Neuronal stem cell (in vitro differentiated cells): ENCODE results near the gene PTTG1IP2.

Experiments
- DNase-seq: peaks from one replicate; pipeline ENCODE4 v3.0.0-alpha.2; 2013; ENCODE audit warnings: low spot score
- H2AFZ ChIP-seq: one replicate; pipeline ENCODE4 v1.6.1; 2013; ENCODE audit warnings: mild to moderate bottlenecking, low read length, inconsistent platforms
- H2AK5ac ChIP-seq: 2 replicates; pipeline ENCODE4 v1.6.1; 2013; ENCODE audit warnings: low read depth, mild to moderate bottlenecking, inconsistent platforms, low read length, moderate library complexity, mixed read lengths
- H2BK120ac ChIP-seq: 2 replicates; pipeline ENCODE4 v1.6.1; 2013; ENCODE audit warnings: low read depth, mild to moderate bottlenecking, inconsistent platforms, low read length, moderate library complexity, mixed read lengths
- H2BK12ac ChIP-seq: one replicate; pipeline ENCODE4 v1.6.1; 2013; ENCODE audit warnings: low read length, inconsistent platforms
- H2BK15ac ChIP-seq: 2 replicates; pipeline ENCODE4 v1.6.1; 2013; ENCODE audit warnings: mild to moderate bottlenecking, low read length, inconsistent platforms, mixed read lengths
- H2BK5ac ChIP-seq: one replicate; pipeline ENCODE4 v1.6.1; 2013; ENCODE audit warnings: inconsistent platforms, mild to moderate bottlenecking, low read length, moderate library complexity
- H3K14ac ChIP-seq: one replicate; pipeline ENCODE4 v1.6.1; 2013; ENCODE audit warnings: low read length, inconsistent platforms
- H3K18ac ChIP-seq: 2 replicates; pipeline ENCODE4 v1.6.1; 2013; ENCODE audit warnings: low read length, inconsistent platforms
- H3K23ac ChIP-seq: 2 replicates; pipeline ENCODE4 v1.6.1; 2013; ENCODE audit warnings: low read depth, mild to moderate bottlenecking, mixed read lengths, low read length, inconsistent platforms; ENCODE audit not compliant: poor library complexity
- H3K27ac ChIP-seq: replicated peaks from 3 replicates; pipeline ENCODE4 v1.5.1; 2013; ENCODE audit warnings: low read length, inconsistent platforms
- H3K27me3 ChIP-seq, 3 experiments: 2 replicates each; pipeline ENCODE4 v1.6.1; 2013; ENCODE audit warnings: low read length in 3 of 3, mild to moderate bottlenecking in 2 of 3, inconsistent platforms in 1 of 3, low read depth in 1 of 3, mixed read lengths in 1 of 3, moderate library complexity in 1 of 3; ENCODE audit not compliant: control insufficient read depth in 3 of 3, insufficient read depth in 3 of 3
- H3K36me3 ChIP-seq, 2 donors: replicated peaks in 1 of 2; 2 replicates each; pipeline ENCODE4 v1.6.1; 2013; ENCODE audit warnings: low read length in 2 of 2; ENCODE audit not compliant: control insufficient read depth in 2 of 2, insufficient read depth in 2 of 2
- H3K4ac ChIP-seq: 2 replicates; pipeline ENCODE4 v1.6.1; 2013; ENCODE audit warnings: inconsistent platforms, mild to moderate bottlenecking, low read length, moderate library complexity
- H3K4me1 ChIP-seq, 2 donors: 1 replicate in 1 of 2; 2 replicates in 1 of 2; pipeline ENCODE4 v1.6.1; 2013; ENCODE audit warnings: low read length in 2 of 2, low read depth in 1 of 2; ENCODE audit not compliant: control insufficient read depth in 2 of 2, insufficient read depth in 1 of 2
- H3K4me2 ChIP-seq: one replicate; pipeline ENCODE4 v1.6.1; 2013; ENCODE audit warnings: mild to moderate bottlenecking, low read length, inconsistent platforms; ENCODE audit not compliant: insufficient read depth, poor library complexity, severe bottlenecking
- H3K4me3 ChIP-seq, 2 donors: 2 replicates each; pipeline ENCODE4 v1.5.1; 2013; ENCODE audit warnings: low read length in 2 of 2, mild to moderate bottlenecking in 2 of 2, inconsistent platforms in 1 of 2, moderate library complexity in 1 of 2
- H3K79me1 ChIP-seq: one replicate; pipeline ENCODE4 v1.6.1; 2013; ENCODE audit warnings: low read depth, mild to moderate bottlenecking, inconsistent platforms, low read length, moderate library complexity
- H3K9ac ChIP-seq: one replicate; pipeline ENCODE4 v1.6.1; 2013; ENCODE audit warnings: mild to moderate bottlenecking, low read depth, low read length, inconsistent platforms; ENCODE audit not compliant: poor library complexity
- H3K9me3 ChIP-seq, 2 donors: replicated peaks in 1 of 2; 2 replicates each; pipeline versions ENCODE3 to v1.6.1; 2013; ENCODE audit warnings: low read length in 2 of 2, mild to moderate bottlenecking in 2 of 2, inconsistent platforms in 1 of 2, low read depth in 1 of 2, mixed read lengths in 1 of 2, moderate library complexity in 1 of 2; ENCODE audit not compliant: control insufficient read depth in 2 of 2, insufficient read depth in 1 of 2
- H4K8ac ChIP-seq: one replicate; pipeline ENCODE4 v1.6.1; 2013; ENCODE audit warnings: low read depth, mild to moderate bottlenecking, inconsistent platforms, low read length, moderate library complexity
- H4K91ac ChIP-seq: one replicate; pipeline ENCODE4 v1.6.1; 2013; ENCODE audit warnings: low read length, low read depth, mild to moderate bottlenecking, inconsistent platforms; ENCODE audit not compliant: poor library complexity
- WGBS, 2 donors: extraction: QIAGEN DNeasy Blood & Tissue Kit; methylation state at CpG; one replicate each; pipeline ENCODE4 v1.1.7; 2013; ENCODE audit warnings: missing lambda C conversion rate in 2 of 2, mixed read lengths in 1 of 2; ENCODE audit not compliant: insufficient read length in 2 of 2, insufficient replicate concordance in 1 of 2; ENCODE audit errors: extremely low coverage in 2 of 2; 5-methylcytosine and 5-hydroxymethylcytosine counted together

Gene PTTG1IP2

GRCh38 chr7:90446137-90446899, 23.1 kb upstream of the PTTG1IP2 start:
- Histone ChIP-seq H3K18ac (no peak overlapping the region), H2AK5ac (no peak overlapping the region), H3K23ac (no peak overlapping the region), H3K36me3 (no peaks in the 10 kb centered on the region), H3K4ac (no peak overlapping the region), H2BK12ac (no peak overlapping the region), H3K9me3 (no peaks in the 10 kb centered on the region), H3K4me2 (no peak overlapping the region), H2BK5ac (no peak overlapping the region), H3K14ac (no peak overlapping the region), H3K27me3 (no peaks in the 10 kb centered on the region), H3K4me1 (no peaks in the 10 kb centered on the region), H2AFZ (peak overlapping the region; percentile 33), H2BK120ac (no peak overlapping the region), H3K79me1 (no peaks in the 10 kb centered on the region), H4K91ac (no peak overlapping the region), H3K4me3 (no peak overlapping the region), H3K27ac (no peak overlapping the region), H2BK15ac (no peak overlapping the region), H4K8ac (no peak overlapping the region), H3K9ac (no peak overlapping the region)
- no peak for DNase-seq
- WGBS, 2 donors = no CpG with 5 or more reads among the region's 4 CpGs

GRCh38 chr7:90453259-90453891, 16.1 kb upstream of the PTTG1IP2 start:
- Histone ChIP-seq H3K18ac (no peak overlapping the region), H3K4me1 (no peaks in the 10 kb centered on the region), H2BK15ac (no peak overlapping the region), H3K23ac (no peak overlapping the region), H3K9me3 (no peaks in the 10 kb centered on the region), H3K4me2 (no peak overlapping the region), H2AK5ac (no peak overlapping the region), H3K79me1 (no peaks in the 10 kb centered on the region), H3K27me3 (no peaks in the 10 kb centered on the region), H2BK12ac (no peak overlapping the region), H3K4me3 (no peak overlapping the region), H3K4ac (no peak overlapping the region), H4K91ac (no peak overlapping the region), H2BK5ac (no peak overlapping the region), H3K14ac (no peak overlapping the region), H4K8ac (no peak overlapping the region), H3K36me3 (no peaks in the 10 kb centered on the region), H3K27ac (no peak overlapping the region), H2BK120ac (no peak overlapping the region), H2AFZ (no peak overlapping the region), H3K9ac (no peak overlapping the region)
- no peak for DNase-seq

- Histone ChIP-seq H2BK5ac (no peak overlapping the region), H2AFZ (no peak overlapping the region)
- no peak for DNase-seq
Observed at GRCh38 chr7:90453931-90454330, 15.5 kb upstream of the PTTG1IP2 start.

GRCh38 chr7:90455163-90456030, 14.0 kb upstream of the PTTG1IP2 start:
- Histone ChIP-seq H2BK12ac (no peak overlapping the region), H3K18ac (no peak overlapping the region), H4K91ac (no peak overlapping the region), H3K23ac (no peak overlapping the region), H2AK5ac (no peak overlapping the region), H3K9ac (no peak overlapping the region), H2BK15ac (no peak overlapping the region), H3K4me3 (no peak overlapping the region), H3K79me1 (no peaks in the 10 kb centered on the region), H3K4ac (no peak overlapping the region), H3K4me1 (no peaks in the 10 kb centered on the region), H2AFZ (peak overlapping the region; percentile 82), H2BK5ac (no peak overlapping the region), H3K4me2 (no peak overlapping the region), H2BK120ac (no peak overlapping the region), H4K8ac (no peak overlapping the region), H3K9me3 (no peaks in the 10 kb centered on the region), H3K14ac (no peak overlapping the region), H3K36me3 (no peaks in the 10 kb centered on the region), H3K27me3 (no peaks in the 10 kb centered on the region), H3K27ac (no peak overlapping the region)
- WGBS, 2 donors = no CpG with 5 or more reads among the region's 6 CpGs
- DNase-seq = peak; percentile 17

More at GRCh38 chr7:90453931-90454330, 15.5 kb upstream of the PTTG1IP2 start:
- H2BK15ac ChIP-seq = no peak overlapping the region
- H4K8ac ChIP-seq = no peak overlapping the region
- H3K4me3 ChIP-seq = no peak overlapping the region
- no peak overlapping the region for H3K23ac ChIP-seq
- H2BK12ac ChIP-seq = no peak overlapping the region
- H3K79me1 ChIP-seq = no peaks in the 10 kb centered on the region
- H3K9ac ChIP-seq = no peak overlapping the region
- H3K18ac ChIP-seq = no peak overlapping the region
- no peak overlapping the region for H3K27ac ChIP-seq
- H3K36me3 ChIP-seq = no peaks in the 10 kb centered on the region
- no peak overlapping the region for H3K14ac ChIP-seq
- H3K9me3 ChIP-seq = no peaks in the 10 kb centered on the region
- WGBS, 2 donors = no CpG with 5 or more reads among the region's 1 CpG
- no peaks in the 10 kb centered on the region for H3K4me1 ChIP-seq
- H4K91ac ChIP-seq = no peak overlapping the region
- no peak overlapping the region for H2AK5ac ChIP-seq
- no peak overlapping the region for H3K4me2 ChIP-seq
- no peaks in the 10 kb centered on the region for H3K27me3 ChIP-seq
- no peak overlapping the region for H2BK120ac ChIP-seq
- no peak overlapping the region for H3K4ac ChIP-seq
